Measurements from ENCODE around the gene ARHGEF17. TPM values are rescaled to one million over a fixed set of nuclear protein-coding genes. Genes with fewer than 3 reads are reported as not detected.

ARHGEF17 gene
- total RNA-seq, 1 donor from 2014 or later, result 4.5 TPM

DNA sequence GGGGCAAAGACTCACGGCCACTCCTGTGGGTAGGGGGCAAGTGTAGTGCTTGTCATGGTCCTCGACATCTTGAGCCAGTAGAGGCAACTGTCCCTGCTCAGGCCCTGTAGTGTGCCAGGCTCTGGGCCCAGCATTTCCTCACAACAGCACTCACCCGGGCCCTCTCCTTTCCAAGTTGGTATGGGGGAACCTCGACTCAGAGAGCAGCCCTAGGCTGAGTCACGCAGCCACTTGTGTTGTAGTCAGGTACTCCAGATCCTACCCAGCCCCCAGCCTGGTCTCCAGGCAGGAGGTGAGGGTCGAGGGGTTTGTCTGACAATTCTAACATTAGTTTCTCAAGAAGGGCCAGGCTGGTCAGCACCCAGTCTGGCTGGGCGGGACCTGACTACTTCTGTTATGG lies 72.3 kb downstream of the ARHGEF17 start:
- TF ChIP-seq, protein P1, sequence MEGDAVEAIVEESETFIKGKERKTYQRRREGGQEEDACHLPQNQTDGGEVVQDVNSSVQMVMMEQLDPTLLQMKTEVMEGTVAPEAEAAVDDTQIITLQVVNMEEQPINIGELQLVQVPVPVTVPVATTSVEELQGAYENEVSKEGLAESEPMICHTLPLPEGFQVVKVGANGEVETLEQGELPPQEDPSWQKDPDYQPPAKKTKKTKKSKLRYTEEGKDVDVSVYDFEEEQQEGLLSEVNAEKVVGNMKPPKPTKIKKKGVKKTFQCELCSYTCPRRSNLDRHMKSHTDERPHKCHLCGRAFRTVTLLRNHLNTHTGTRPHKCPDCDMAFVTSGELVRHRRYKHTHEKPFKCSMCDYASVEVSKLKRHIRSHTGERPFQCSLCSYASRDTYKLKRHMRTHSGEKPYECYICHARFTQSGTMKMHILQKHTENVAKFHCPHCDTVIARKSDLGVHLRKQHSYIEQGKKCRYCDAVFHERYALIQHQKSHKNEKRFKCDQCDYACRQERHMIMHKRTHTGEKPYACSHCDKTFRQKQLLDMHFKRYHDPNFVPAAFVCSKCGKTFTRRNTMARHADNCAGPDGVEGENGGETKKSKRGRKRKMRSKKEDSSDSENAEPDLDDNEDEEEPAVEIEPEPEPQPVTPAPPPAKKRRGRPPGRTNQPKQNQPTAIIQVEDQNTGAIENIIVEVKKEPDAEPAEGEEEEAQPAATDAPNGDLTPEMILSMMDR (IDR thresholded peaks at IDR 0.05; ENCODE audit: insufficient read depth, low read length, severe bottlenecking), result no peak
- no peak for FAIRE-seq

DNA sequence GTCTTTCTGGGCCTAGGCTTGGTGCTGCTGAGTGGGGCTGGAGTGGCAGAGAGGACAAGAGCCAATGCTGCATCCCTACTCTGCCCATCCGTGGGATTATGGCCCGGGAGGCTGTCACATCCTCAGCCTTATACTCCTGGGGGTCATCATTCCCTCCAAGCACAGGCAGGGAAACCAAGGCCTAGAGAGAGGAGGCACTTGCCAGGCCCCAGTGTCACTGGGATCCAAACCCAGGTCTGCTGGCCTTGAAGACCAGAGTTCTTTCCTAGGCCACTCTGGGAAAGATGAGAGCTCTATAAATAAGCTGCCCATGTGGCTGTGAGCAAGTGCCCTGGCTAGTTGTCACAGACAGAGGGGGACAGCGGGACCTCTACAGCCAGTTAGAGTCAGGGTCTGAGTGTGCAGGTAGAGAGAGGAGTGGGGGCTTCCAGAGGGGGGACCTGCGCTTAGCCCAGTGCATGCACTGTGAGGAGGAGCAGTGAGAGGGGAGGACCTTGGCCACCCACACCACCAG lies 72.9 kb downstream of the ARHGEF17 start:
- H3K36me3 ChIP-seq (ENCODE audit: control insufficient read depth, insufficient read depth, low read length), result no peaks in the 10 kb centered on the region
- TF ChIP-seq, protein P1 (IDR thresholded peaks at IDR 0.05; ENCODE audit: insufficient read depth, low read length, severe bottlenecking), result no peak
- no peaks in the 10 kb centered on the region for H3K27me3 ChIP-seq (ENCODE audit: control insufficient read depth, insufficient read depth, low read length)
- DNase-seq (ENCODE audit: low read depth), result no peak
- no peak for FAIRE-seq
- H3K4me3 ChIP-seq (ENCODE audit: low read depth, low read length), result no peak overlapping the region

More for the DNA sequence above, 72.3 kb downstream of the ARHGEF17 start:
- H3K27me3 ChIP-seq (ENCODE audit: control insufficient read depth, insufficient read depth, low read length), result no peaks in the 10 kb centered on the region
- no peak overlapping the region for H3K4me3 ChIP-seq (ENCODE audit: low read depth, low read length)
- DNase-seq (ENCODE audit: low read depth), result no peak
- H3K36me3 ChIP-seq (ENCODE audit: control insufficient read depth, insufficient read depth, low read length), result no peaks in the 10 kb centered on the region

DNA sequence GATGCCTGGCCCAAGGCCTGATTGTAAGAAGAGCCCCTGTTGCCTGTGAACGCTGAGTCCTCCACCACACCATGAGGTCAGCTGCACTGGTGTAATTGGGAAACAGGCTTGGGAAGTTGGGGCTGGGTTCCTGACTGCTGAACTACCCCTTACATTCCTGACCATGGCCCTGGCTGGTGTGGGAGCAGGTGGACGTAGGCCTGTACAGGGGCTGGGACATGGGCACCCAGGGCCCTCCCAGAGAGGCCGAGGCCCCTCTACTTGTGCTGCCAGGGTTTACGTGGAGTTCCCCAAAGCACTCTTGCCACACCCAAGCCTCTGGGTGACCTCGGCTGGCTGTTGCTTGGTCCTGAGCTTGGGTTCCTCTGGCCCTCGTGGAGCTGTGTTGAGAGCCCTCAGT lies 73.5 kb downstream of the ARHGEF17 start:
- Histone ChIP-seq H3K36me3 (ENCODE audit: control insufficient read depth, insufficient read depth, low read length) (no peaks in the 10 kb centered on the region), H3K27me3 (ENCODE audit: control insufficient read depth, insufficient read depth, low read length) (no peaks in the 10 kb centered on the region), H3K4me3 (ENCODE audit: low read depth, low read length) (no peak overlapping the region)
- TF ChIP-seq, protein P1 (IDR thresholded peaks at IDR 0.05; ENCODE audit: insufficient read depth, low read length, severe bottlenecking), result no peak
- no peak for FAIRE-seq
- DNase-seq (ENCODE audit: low read depth), result no peak

DNA sequence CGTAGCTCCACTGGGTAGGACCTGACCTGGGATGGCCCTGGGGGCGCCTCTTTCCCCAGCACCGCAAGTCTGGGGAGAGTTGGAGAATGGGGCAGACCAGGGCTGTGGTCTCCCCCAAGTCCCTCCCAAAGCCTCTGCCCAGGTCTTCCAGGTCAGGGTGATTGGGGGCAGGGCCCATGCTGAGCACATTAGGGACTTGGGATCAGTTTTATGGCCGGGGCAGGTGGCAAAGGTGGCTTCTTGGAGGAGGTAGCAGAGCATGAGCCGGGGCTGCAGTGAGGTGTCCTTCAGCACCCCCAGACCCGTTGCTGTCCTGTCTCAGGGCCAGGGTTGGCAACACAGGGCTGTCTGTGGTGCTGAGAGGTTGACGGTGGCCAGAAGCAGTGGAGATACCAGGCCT lies 74.1 kb downstream of the ARHGEF17 start:
- TF ChIP-seq, protein P1 (IDR thresholded peaks at IDR 0.05; ENCODE audit: insufficient read depth, low read length, severe bottlenecking), result no peak
- no peaks in the 10 kb centered on the region for H3K27me3 ChIP-seq (ENCODE audit: control insufficient read depth, insufficient read depth, low read length)
- no peak for FAIRE-seq
- H3K4me3 ChIP-seq (ENCODE audit: low read depth, low read length), result no peak overlapping the region
- H3K36me3 ChIP-seq (ENCODE audit: control insufficient read depth, insufficient read depth, low read length), result no peaks in the 10 kb centered on the region
- no peak for DNase-seq (ENCODE audit: low read depth)

DNA sequence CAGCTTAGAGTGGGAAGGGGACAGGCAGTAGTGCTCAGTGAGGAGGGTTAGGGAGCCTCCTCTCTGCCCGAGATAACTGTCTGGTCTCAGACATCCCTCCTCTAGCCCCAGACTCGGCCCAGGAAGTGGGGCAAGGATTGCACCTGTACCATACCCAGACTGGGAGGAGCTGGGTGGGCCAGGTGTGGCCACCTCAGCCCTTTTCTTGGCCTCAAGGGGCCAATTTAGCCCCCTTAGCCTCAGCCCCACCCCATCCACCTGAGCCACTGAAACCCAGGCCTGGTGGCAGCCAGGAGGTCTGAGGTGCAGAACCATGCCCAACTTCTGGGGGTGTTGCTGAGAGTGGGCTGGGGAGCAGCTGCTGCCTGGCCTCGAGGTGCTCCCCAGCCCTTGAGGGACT lies 74.7 kb downstream of the ARHGEF17 start:
- FAIRE-seq (no peak), DNase-seq (ENCODE audit: low read depth) (no peak)
- no peaks in the 10 kb centered on the region for H3K36me3 ChIP-seq (ENCODE audit: control insufficient read depth, insufficient read depth, low read length)
- TF ChIP-seq, protein P1 (IDR thresholded peaks at IDR 0.05; ENCODE audit: insufficient read depth, low read length, severe bottlenecking), result no peak
- no peak overlapping the region for H3K4me3 ChIP-seq (ENCODE audit: low read depth, low read length)
- H3K27me3 ChIP-seq (ENCODE audit: control insufficient read depth, insufficient read depth, low read length), result no peaks in the 10 kb centered on the region

All from bronchial epithelial cell (primary cell).